ENCODE results near the gene GRB10.

The GRB10 gene

DNA sequence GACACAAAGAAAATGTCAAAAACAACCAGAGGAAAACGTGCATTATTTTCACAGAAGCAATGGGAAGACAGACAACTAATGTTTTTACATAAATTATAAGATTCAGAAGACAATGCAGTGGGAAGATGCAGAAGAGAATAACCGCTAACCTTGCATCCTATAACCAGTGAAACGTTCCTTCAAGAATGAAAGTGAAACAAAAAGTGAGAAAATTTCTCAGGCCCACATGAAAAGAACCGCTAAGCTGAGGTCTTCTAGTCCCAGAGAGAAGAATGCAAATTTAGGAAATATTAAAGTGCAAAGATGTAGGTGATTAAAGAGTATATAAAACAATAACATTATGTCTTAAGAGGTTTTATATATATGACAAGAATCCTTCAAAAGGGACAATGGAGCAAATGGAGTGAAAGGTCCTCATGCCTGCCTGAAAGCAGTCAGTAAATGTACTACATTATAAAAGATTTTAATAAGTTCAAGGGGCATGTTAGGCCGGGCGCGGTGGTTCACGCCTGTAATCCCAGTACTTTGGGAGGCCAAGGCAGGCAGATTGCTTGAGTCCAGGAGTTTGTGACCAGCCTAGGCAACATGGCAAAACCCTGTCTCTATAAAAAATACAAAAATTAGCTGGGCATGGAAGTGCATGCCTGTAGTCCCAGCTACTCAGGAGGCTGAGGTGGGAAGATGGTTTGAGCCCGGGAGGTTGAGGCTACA lies 174.3 kb downstream of the GRB10 start:
- H3K4me3 Mint-ChIP-seq, result no peak overlapping the region
- no peak for TF ChIP-seq CTCF (IDR thresholded peaks at IDR 0.05; ENCODE audit: unreplicated experiment in 3 of 3)
- H3K27ac Mint-ChIP-seq, result no peak overlapping the region
- H3K36me3 Mint-ChIP-seq (ENCODE audit: low read depth), result peaks cover 39% of the 10 kb centered on the region
- H3K9me3 Mint-ChIP-seq, result no peaks in the 10 kb centered on the region
- no peaks in the 10 kb centered on the region for H3K4me1 Mint-ChIP-seq
- H3K27me3 Mint-ChIP-seq (ENCODE audit: low read depth), result no peaks in the 10 kb centered on the region

GRCh38 chr7:50607524-50608125 lies 175.1 kb downstream of the GRB10 start:
- TF ChIP-seq CTCF (IDR thresholded peaks at IDR 0.05; ENCODE audit: unreplicated experiment in 3 of 3), result no peak
- Mint-ChIP-seq H3K27me3 (ENCODE audit: low read depth) (no peaks in the 10 kb centered on the region), H3K36me3 (ENCODE audit: low read depth) (peaks cover 37% of the 10 kb centered on the region), H3K4me1 (no peaks in the 10 kb centered on the region), H3K27ac (no peak overlapping the region), H3K9me3 (no peaks in the 10 kb centered on the region), H3K4me3 (no peak overlapping the region)

GRCh38 chr7:50605059-50605458 lies 177.6 kb downstream of the GRB10 start:
- Mint-ChIP-seq H3K4me3 (no peak overlapping the region), H3K36me3 (ENCODE audit: low read depth) (peaks cover 32% of the 10 kb centered on the region), H3K27ac (no peak overlapping the region), H3K27me3 (ENCODE audit: low read depth) (no peaks in the 10 kb centered on the region), H3K9me3 (no peaks in the 10 kb centered on the region), H3K4me1 (no peaks in the 10 kb centered on the region)
- TF ChIP-seq CTCF (IDR thresholded peaks at IDR 0.05; ENCODE audit: unreplicated experiment in 3 of 3), result no peak

DNA sequence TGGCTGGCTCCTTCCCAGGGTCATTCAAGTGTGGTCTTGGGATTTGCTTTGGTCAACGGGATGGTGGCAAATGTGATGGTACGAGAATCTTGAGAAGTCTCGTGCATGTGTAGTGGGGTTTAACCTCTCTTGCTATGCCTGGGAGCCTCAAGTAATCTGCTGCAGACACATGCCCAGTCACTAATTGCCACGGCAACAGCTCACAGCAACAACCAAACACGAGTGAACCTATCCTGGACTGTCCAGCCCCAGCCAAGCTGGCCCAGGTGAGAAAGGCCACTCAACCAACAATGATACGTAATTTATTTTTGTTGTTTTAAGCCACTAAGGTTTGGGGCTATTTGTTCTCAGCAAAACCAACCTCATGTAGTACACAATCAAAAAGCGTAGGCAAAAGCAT lies 179.4 kb downstream of the GRB10 start:
- TF ChIP-seq CTCF (IDR thresholded peaks at IDR 0.05; ENCODE audit: unreplicated experiment in 3 of 3), result no peak
- Mint-ChIP-seq H3K36me3 (ENCODE audit: low read depth) (peaks cover 38% of the 10 kb centered on the region), H3K27ac (no peak overlapping the region), H3K4me1 (no peaks in the 10 kb centered on the region), H3K4me3 (no peak overlapping the region), H3K27me3 (ENCODE audit: low read depth) (no peaks in the 10 kb centered on the region), H3K9me3 (no peaks in the 10 kb centered on the region)

DNA sequence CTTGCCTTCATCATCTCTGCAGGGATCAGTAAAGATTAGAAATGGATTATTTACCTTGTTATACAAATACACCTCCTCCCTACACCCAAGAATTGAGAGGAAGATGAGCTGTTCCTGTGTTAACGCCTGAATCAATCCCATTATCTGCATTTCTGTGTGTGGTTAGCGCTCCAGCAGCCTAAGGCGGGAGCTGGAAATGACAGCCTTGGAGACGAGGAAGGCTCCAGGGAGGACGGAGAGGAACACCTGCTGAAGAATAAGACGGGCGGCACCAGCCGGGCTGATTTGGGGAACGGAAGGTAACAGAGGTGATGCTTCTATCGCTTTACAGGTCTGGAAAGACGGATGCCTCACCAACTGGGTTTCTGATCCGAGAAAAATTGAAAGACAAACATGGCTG lies 183.3 kb downstream of the GRB10 start:
- no peaks in the 10 kb centered on the region for H3K4me1 Mint-ChIP-seq
- peaks cover 45% of the 10 kb centered on the region for H3K36me3 Mint-ChIP-seq (ENCODE audit: low read depth)
- no peak overlapping the region for H3K4me3 Mint-ChIP-seq
- H3K9me3 Mint-ChIP-seq, result no peaks in the 10 kb centered on the region
- no peaks in the 10 kb centered on the region for H3K27me3 Mint-ChIP-seq (ENCODE audit: low read depth)
- no peak for TF ChIP-seq CTCF (IDR thresholded peaks at IDR 0.05; ENCODE audit: unreplicated experiment in 3 of 3)
- H3K27ac Mint-ChIP-seq, result no peak overlapping the region

All from nephron (organoid).